Thyroid gland (tissue), 4 donors: Measurements from ENCODE around the gene BRS3.

ENCODE experiments used
- CTCF ChIP-seq, 6 experiments: fragments of 200-600 bp in 3 of 6; fragments of 450-650 bp in 3 of 6; sonication (generic) in 3 of 6; IDR thresholded peaks; one replicate each; pipeline ENCODE4 v1.5.1; 2016 to 2019; ENCODE audit warnings: antibody characterized with exemption in 6 of 6, mild to moderate bottlenecking in 2 of 6, inconsistent platforms in 1 of 6, moderate library complexity in 1 of 6
- POLR2A ChIP-seq, 2 donors: fragments of 450-650 bp; IDR thresholded peaks; one replicate each; pipeline ENCODE4 v1.6.1; 2017; ENCODE audit warnings: antibody characterized with exemption in 2 of 2, mild to moderate bottlenecking in 2 of 2, moderate library complexity in 1 of 2

- TF ChIP-seq CTCF (IDR thresholded peaks at IDR 0.05) = no peak
- no peak for TF ChIP-seq POLR2A (IDR thresholded peaks at IDR 0.05)
Measured at GRCh38 chrX:136447968-136448367, 39.8 kb upstream of the BRS3 start.
